Astrocyte of the spinal cord (primary cell): ENCODE results near the gene PDE4DIP.
"Not testable (repeated sequence)": the region's sequence is repeated elsewhere in the genome, so short reads cannot be mapped to it uniquely, and the experiment has no call there.

ENCODE experiments used
- DNase-seq: peaks from one replicate; pipeline ENCODE4 v3.0.0; 2011; ENCODE audit warnings: low read depth, low spot score
- H3K4me3 ChIP-seq: 2 replicates; pipeline ENCODE4 v1.5.1; 2011; ENCODE audit warnings: low read depth, mild to moderate bottlenecking, low read length, moderate library complexity
- in situ Hi-C: cut with HindIII; loops from 2 replicates; pipeline ENCODE4 v1.10.0; 2017; ENCODE audit warnings: low sequenced_read_pairs

PDE4DIP gene

GRCh38 chr1:149075505-149076127, 231.4 kb downstream of the PDE4DIP start:
- DNase-seq, in situ Hi-C loops, H3K4me3 ChIP-seq: not testable (repeated sequence)
